SK-N-MC (cell line): ENCODE measurements around the gene SLC25A45.

Source experiments
- EZH2 ChIP-seq: fragments of 200-600 bp; sonication (generic); IDR thresholded peaks from one replicate; pipeline ENCODE4 v1.6.1; 2017; ENCODE audit warnings: antibody characterized with exemption
- FOXP2 ChIP-seq: optimal IDR thresholded peaks from 2 replicates; pipeline ENCODE3; 2011; ENCODE audit warnings: mild to moderate bottlenecking, moderate library complexity; ENCODE audit not compliant: insufficient read depth; ENCODE audit errors: extremely low read length, control extremely low read depth
- POLR2AphosphoS5 ChIP-seq: IDR thresholded peaks from 2 replicates; pipeline ENCODE4 v1.6.1; 2012; ENCODE audit warnings: mild to moderate bottlenecking, low read depth, low read length, borderline replicate concordance

DNA sequence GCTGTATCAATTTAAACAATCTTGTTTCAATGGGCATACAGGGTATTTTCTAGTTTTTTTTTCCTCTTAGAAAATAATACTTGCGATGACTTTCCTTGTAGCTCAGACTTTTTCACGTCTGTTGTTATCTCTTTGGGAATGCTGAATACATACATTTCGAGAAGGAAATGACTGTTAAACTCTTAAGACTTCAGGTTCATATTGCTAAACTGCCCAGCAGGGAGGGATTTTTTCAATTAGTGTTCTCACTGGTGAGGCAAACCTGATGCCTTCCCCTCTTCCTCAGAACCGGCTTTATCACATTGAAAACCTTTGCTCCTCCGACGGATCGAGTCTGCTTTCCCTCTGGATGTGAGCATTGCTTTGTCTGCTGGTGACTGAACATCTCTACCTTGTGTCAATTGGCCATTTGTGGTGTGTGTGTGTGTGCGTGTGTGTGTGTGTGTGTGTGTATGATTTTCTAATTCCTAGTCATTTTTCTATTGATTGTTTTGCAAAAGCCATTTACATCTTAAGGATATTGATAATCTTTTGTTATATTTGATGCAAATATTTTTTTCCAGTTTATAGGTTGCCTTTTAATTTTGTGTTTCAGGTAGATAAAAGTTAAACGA is 46.7 kb upstream of the SLC25A45 start:
- TF ChIP-seq POLR2AphosphoS5: no peak
- TF ChIP-seq EZH2: no peak
- TF ChIP-seq FOXP2: no peak
